ENCODE data around the gene SLC35E2B. TPM values are rescaled to one million over a fixed set of nuclear protein-coding genes. Genes with fewer than 3 reads are reported as not detected.
"Not testable (repeated sequence)": the region's sequence is repeated elsewhere in the genome, so short reads cannot be mapped to it uniquely, and the experiment has no call there.

The SLC35E2B gene
- 41.0 TPM for polyA plus RNA-seq

- H3K27me3 Mint-ChIP-seq, H3K9me3 Mint-ChIP-seq, H3K36me3 Mint-ChIP-seq, H3K4me1 Mint-ChIP-seq: not testable (repeated sequence)
- Mint-ChIP-seq H3K27ac (peak within 1 kb of the TSS; percentile 47 to 92 (median 91)), H3K4me3 (peak within 1 kb of the TSS; percentile 81 to 89 (median 86))
Observed at GRCh38 chr1:1692714-1693647, at the start of gene SLC35E2B. Gene SLC35E2B (minus strand): TSS chr1:1692795. CDS start chr1:1676699, 16,096 bp downstream.

GRCh38 chr1:1741013-1741412, 48.4 kb upstream of the SLC35E2B start:
- not testable (repeated sequence) for H3K4me3 Mint-ChIP-seq, H3K4me1 Mint-ChIP-seq, H3K36me3 Mint-ChIP-seq, H3K9me3 Mint-ChIP-seq, H3K27ac Mint-ChIP-seq, H3K27me3 Mint-ChIP-seq

- H3K36me3 Mint-ChIP-seq, H3K27ac Mint-ChIP-seq, H3K4me1 Mint-ChIP-seq, H3K4me3 Mint-ChIP-seq, H3K9me3 Mint-ChIP-seq, H3K27me3 Mint-ChIP-seq: not testable (repeated sequence)
Observed at GRCh38 chr1:1738799-1739337, 46.3 kb upstream of the SLC35E2B start.

DNA sequence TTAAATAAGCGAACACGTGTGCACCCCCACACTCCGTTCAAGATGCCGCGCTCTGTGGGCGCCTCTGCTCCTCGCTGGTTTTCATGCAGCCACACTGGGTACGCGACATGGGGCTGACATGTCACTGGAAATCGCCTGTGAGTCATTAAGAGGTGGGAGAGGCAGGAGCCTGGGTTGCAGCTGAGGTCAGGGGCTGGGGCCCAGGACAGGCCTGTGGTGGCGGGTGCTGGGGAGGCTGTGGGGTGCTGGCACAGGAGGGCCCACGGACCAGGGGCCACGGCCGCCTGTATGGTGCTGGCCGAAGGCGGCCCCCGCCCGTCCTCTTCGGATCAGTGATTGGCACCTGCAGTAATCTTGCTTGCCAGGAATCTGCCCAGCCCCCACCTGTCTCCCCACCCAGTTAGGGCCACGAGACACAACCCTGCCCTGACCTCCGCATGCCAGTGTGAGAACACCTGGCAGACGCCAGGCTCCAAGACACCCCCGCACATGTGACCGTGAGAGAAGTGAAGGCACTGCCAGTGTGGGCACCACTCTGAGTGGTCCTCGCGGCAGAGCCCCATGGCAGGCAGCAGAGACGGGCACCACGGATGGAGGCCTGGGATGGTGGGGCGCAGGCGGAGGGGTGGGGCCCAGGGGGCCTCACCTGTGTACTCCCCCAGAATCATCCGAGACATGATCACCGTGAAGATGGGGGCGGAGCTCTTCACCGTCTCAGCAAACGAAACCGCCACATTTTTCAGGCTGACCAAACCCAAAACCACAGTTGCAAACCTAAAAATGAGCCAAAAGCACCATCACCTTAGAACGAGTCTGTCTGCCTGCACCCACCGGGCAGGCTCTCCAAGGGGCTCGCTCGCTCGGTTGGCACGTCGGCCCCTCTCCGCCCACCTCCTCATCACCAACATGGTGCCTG, 45.3 kb upstream of the SLC35E2B start:
- not testable (repeated sequence) for H3K27me3 Mint-ChIP-seq, H3K4me1 Mint-ChIP-seq, H3K9me3 Mint-ChIP-seq, H3K36me3 Mint-ChIP-seq
- H3K4me3 Mint-ChIP-seq: peak overlapping the region in 3 of 4 donors; percentile 12 to 79 (median 23)
- peak overlapping the region in 2 of 3 donors; percentile 67 to 80 for H3K27ac Mint-ChIP-seq

- no peaks in the 10 kb centered on the region for H3K27me3 Mint-ChIP-seq
- H3K9me3 Mint-ChIP-seq: no peaks in the 10 kb centered on the region
- peaks cover 4% of the 10 kb centered on the region for H3K36me3 Mint-ChIP-seq
- H3K4me3 Mint-ChIP-seq: no peak overlapping the region
- peaks cover 8 to 11% (median 9%) of the 10 kb centered on the region in 3 donors for H3K4me1 Mint-ChIP-seq
- no peak overlapping the region for H3K27ac Mint-ChIP-seq
Observed at GRCh38 chr1:1732381-1732780, 39.8 kb upstream of the SLC35E2B start.

DNA sequence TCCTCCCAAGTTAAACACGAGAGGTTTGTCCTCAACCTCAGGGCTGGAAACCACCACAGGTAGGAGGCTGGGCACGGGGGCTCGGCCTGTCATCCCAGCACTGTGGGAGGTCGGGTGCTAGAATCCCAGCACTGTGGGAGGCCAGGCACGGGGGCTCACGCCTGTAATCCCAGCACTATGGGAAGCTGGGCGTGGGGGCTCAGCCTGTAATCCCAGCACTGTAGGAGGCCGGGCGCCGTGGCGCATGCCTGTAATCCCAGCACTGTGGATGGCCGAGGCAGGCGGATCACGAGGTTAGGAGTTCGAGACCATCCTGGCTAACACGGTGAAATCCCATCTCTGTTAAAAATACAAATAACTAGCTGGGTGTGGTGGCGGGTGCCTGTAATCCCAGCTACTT, 38.3 kb upstream of the SLC35E2B start:
- Mint-ChIP-seq H3K27me3 (no peaks in the 10 kb centered on the region), H3K4me3 (no peak overlapping the region), H3K27ac (no peak overlapping the region), H3K4me1 (peaks cover 8 to 11% (median 10%) of the 10 kb centered on the region in 3 donors), H3K9me3 (no peaks in the 10 kb centered on the region), H3K36me3 (peaks cover 4% of the 10 kb centered on the region)

- not testable (repeated sequence) for H3K9me3 Mint-ChIP-seq, H3K27me3 Mint-ChIP-seq, H3K27ac Mint-ChIP-seq, H3K4me3 Mint-ChIP-seq, H3K36me3 Mint-ChIP-seq
- peaks cover 8 to 11% (median 10%) of the 10 kb centered on the region in 3 donors for H3K4me1 Mint-ChIP-seq
Observed at GRCh38 chr1:1730230-1730629, 37.6 kb upstream of the SLC35E2B start.

- peak overlapping the region in 3 of 4 donors; percentile 3 to 99 (median 88) for H3K4me3 Mint-ChIP-seq
- not testable (repeated sequence) for H3K27me3 Mint-ChIP-seq, H3K9me3 Mint-ChIP-seq, H3K36me3 Mint-ChIP-seq
- H3K4me1 Mint-ChIP-seq: peaks cover 10 to 15% (median 11%) of the 10 kb centered on the region in 3 donors
- peak overlapping the region; percentile 86 to 100 (median 87) for H3K27ac Mint-ChIP-seq
Observed at GRCh38 chr1:1729116-1729816, 36.7 kb upstream of the SLC35E2B start.

- H3K4me1 Mint-ChIP-seq: peaks cover 10 to 15% (median 10%) of the 10 kb centered on the region in 3 donors
- H3K9me3 Mint-ChIP-seq, H3K36me3 Mint-ChIP-seq, H3K27me3 Mint-ChIP-seq: not testable (repeated sequence)
- H3K4me3 Mint-ChIP-seq: peak overlapping the region; percentile 45 to 99 (median 88)
- peak overlapping the region; percentile 87 to 100 (median 96) for H3K27ac Mint-ChIP-seq
Observed at GRCh38 chr1:1728308-1729005, 35.9 kb upstream of the SLC35E2B start.

DNA sequence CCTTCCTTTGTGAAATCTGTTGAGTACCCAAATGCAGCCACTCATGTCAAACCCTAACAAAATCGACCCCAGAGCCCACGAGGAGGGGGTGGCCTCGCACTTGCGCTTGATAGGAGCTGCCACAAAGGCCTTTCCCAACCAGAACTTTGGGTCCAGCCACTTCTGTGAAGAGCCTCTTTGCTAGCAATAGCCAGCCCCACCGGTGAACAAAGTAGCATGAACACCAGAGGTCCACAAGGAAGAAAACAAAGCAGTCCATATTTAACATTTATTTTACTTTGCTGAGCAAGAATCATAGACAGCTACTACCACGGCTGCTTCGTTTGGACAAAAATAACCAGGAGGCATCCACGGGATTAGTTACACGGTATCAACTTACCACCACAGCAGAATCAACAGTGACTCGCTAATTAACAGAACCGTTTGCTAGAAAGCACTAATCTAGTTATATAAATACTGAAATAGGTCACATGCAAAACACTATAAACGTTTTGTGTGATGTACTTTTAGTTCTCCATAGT, 34.6 kb upstream of the SLC35E2B start:
- H3K36me3 Mint-ChIP-seq, H3K9me3 Mint-ChIP-seq, H3K27me3 Mint-ChIP-seq: not testable (repeated sequence)
- Mint-ChIP-seq H3K4me1 (peaks cover 10 to 15% (median 10%) of the 10 kb centered on the region in 3 donors), H3K27ac (peak overlapping the region; percentile 23 to 62 (median 62)), H3K4me3 (peak overlapping the region in 2 of 4 donors; percentile 58 to 70)

DNA sequence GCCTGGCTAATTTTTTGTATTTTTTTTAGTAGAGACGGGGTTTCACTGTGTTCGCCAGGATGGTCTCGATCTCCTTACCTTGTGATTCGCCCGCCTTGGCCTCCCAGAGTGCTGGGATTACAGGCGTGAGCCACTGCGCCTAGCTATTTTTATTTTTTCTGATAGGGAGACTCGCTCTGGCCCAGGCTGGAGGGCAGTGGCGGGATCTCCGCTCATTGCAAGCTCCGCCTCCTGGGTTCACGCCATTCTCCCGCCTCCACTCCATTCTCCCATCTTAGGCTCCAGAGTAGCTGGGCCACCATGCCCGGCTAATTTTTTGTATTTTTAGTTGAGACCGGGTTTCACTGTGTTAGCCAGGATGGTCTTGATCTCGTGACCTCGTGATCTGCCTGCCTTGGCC, 33.5 kb upstream of the SLC35E2B start:
- H3K27me3 Mint-ChIP-seq, H3K9me3 Mint-ChIP-seq, H3K36me3 Mint-ChIP-seq: not testable (repeated sequence)
- Mint-ChIP-seq H3K4me3 (peak overlapping the region in 1 of 4 donors; percentile 66), H3K4me1 (peaks cover 10 to 18% (median 14%) of the 10 kb centered on the region in 3 donors), H3K27ac (peak overlapping the region in 2 of 3 donors; percentile 35 to 87)

GRCh38 chr1:1724035-1724864, 31.7 kb upstream of the SLC35E2B start, which contains the start of gene CDK11A:
Gene CDK11A (minus strand): TSS chr1:1724357. CDS start chr1:1722818, 1,539 bp downstream.
- H3K4me1 Mint-ChIP-seq: peaks cover 10 to 18% (median 12%) of the 10 kb centered on the region in 3 donors
- peak within 1 kb of the TSS; percentile 96 to 99 (median 98) for H3K27ac Mint-ChIP-seq
- H3K36me3 Mint-ChIP-seq, H3K27me3 Mint-ChIP-seq, H3K9me3 Mint-ChIP-seq: not testable (repeated sequence)
- H3K4me3 Mint-ChIP-seq: peak within 1 kb of the TSS; percentile 95 to 99 (median 98)

DNA sequence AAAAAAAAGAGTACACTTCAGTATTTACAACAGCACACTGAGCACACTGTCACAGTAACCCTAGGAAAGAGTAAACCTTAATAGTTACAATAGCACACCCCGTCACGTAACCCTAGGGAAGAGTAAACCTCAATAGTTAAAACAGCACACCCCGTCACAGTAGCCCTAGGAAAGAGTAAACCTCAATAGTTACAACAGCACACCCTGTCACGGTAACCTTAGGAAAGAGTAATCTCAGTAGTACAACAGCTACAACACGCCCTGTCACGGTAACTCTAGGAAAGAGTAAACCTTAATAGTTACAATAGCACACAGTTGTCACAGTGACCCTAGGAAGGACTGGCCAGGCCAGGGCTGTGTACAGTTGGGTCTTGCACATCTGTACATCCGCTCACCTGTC, 28.6 kb upstream of the SLC35E2B start:
- H3K27ac Mint-ChIP-seq: peak overlapping the region in 1 of 3 donors; percentile 71

More for the DNA sequence above, 28.6 kb upstream of the SLC35E2B start:
- Mint-ChIP-seq H3K4me1 (peaks cover 3 to 11% (median 5%) of the 10 kb centered on the region in 3 donors), H3K4me3 (peak overlapping the region in 1 of 4 donors; percentile 75), H3K27me3 (peaks cover 1% of the 10 kb centered on the region), H3K9me3 (no peaks in the 10 kb centered on the region), H3K36me3 (peaks cover 3% of the 10 kb centered on the region)
